Measurements from ENCODE around the gene USP21. TPM values are rescaled to one million over a fixed set of nuclear protein-coding genes. Genes with fewer than 3 reads are reported as not detected.

USP21 gene
- total RNA-seq: 10 to 100 TPM; 31.6 to 40.3 (median 35.3) TPM
- total RNA-seq (2013): 21.9 TPM

- H3K4me3 ChIP-seq (ENCODE audit: low read length): peak within 1 kb of the TSS; percentile 86
- TF ChIP-seq CTCF (IDR thresholded peaks at IDR 0.05): no peak
- no peaks in the 10 kb centered on the region for H3K27me3 ChIP-seq (ENCODE audit: control insufficient read depth, insufficient read depth, low read length)
- H3K36me3 Mint-ChIP-seq: peaks cover 12% of the 10 kb centered on the region
- H3K4me3 Mint-ChIP-seq: peak within 1 kb of the TSS; percentile 91
- H3K27me3 Mint-ChIP-seq (ENCODE audit: low read depth in 2 of 2): no peaks in the 10 kb centered on the region
- H3K27ac Mint-ChIP-seq: peak within 1 kb of the TSS; percentile 79 to 97
- H3K36me3 ChIP-seq (ENCODE audit: control insufficient read depth, insufficient read depth, low read length): peaks cover 22% of the 10 kb centered on the region
- peaks cover 28% of the 10 kb centered on the region for H3K4me1 ChIP-seq (ENCODE audit: control insufficient read depth, insufficient read depth, low read length)
- WGBS (ENCODE audit: insufficient coverage): 5% methylated on average over 60 of the region's 60 CpGs
- no peaks in the 10 kb centered on the region for H3K9me3 ChIP-seq (ENCODE audit: control insufficient read depth, insufficient read depth, low read length)
- peak; percentile 93 to 96 (median 95) for ATAC-seq
- H3K27ac ChIP-seq (ENCODE audit: low read length): peak within 1 kb of the TSS; percentile 84
- no peaks in the 10 kb centered on the region for H3K9me3 Mint-ChIP-seq
- intact Hi-C loops (cut with micrococcal nuclease): no loop called here
- DNase-seq: peak; percentile 93 to 96
- peaks cover 37 to 67% of the 10 kb centered on the region in 2 donors for H3K4me1 Mint-ChIP-seq
These were observed at the start of gene USP21 for GRCh38 chr1:161159087-161159912. TSS of gene USP21 (plus strand) at chr1:161159500. CDS start at chr1:161160641, 1,141 bp downstream.

GRCh38 chr1:161111117-161111516, 48.2 kb upstream of the USP21 start:
- TF ChIP-seq CTCF (IDR thresholded peaks at IDR 0.05): no peak
- H3K27ac Mint-ChIP-seq: no peak overlapping the region
- intact Hi-C loops (cut with micrococcal nuclease): no loop called here

GRCh38 chr1:161111527-161111926, 47.8 kb upstream of the USP21 start:
- Mint-ChIP-seq H3K4me1 (peaks cover 19 to 23% of the 10 kb centered on the region in 2 donors), H3K36me3 (no peaks in the 10 kb centered on the region), H3K27me3 (ENCODE audit: low read depth in 2 of 2) (no peaks in the 10 kb centered on the region), H3K9me3 (no peaks in the 10 kb centered on the region), H3K4me3 (no peak overlapping the region), H3K27ac (no peak overlapping the region)
- Histone ChIP-seq H3K27ac (ENCODE audit: low read length) (no peak overlapping the region), H3K36me3 (ENCODE audit: control insufficient read depth, insufficient read depth, low read length) (peaks cover 4% of the 10 kb centered on the region), H3K4me3 (ENCODE audit: low read length) (no peak overlapping the region), H3K4me1 (ENCODE audit: control insufficient read depth, insufficient read depth, low read length) (peaks cover 9% of the 10 kb centered on the region), H3K27me3 (ENCODE audit: control insufficient read depth, insufficient read depth, low read length) (no peaks in the 10 kb centered on the region), H3K9me3 (ENCODE audit: control insufficient read depth, insufficient read depth, low read length) (no peaks in the 10 kb centered on the region)
- TF ChIP-seq CTCF (IDR thresholded peaks at IDR 0.05): no peak
- intact Hi-C loops (cut with micrococcal nuclease): no loop called here
- no peak for DNase-seq
- ATAC-seq: no peak
- 55% methylated on average over 2 of the region's 2 CpGs for WGBS (ENCODE audit: insufficient coverage)

More at GRCh38 chr1:161111117-161111516, 48.2 kb upstream of the USP21 start:
- Histone ChIP-seq H3K9me3 (ENCODE audit: control insufficient read depth, insufficient read depth, low read length) (no peaks in the 10 kb centered on the region), H3K4me3 (ENCODE audit: low read length) (no peak overlapping the region), H3K4me1 (ENCODE audit: control insufficient read depth, insufficient read depth, low read length) (peaks cover 5% of the 10 kb centered on the region), H3K27me3 (ENCODE audit: control insufficient read depth, insufficient read depth, low read length) (no peaks in the 10 kb centered on the region), H3K36me3 (ENCODE audit: control insufficient read depth, insufficient read depth, low read length) (peaks cover 4% of the 10 kb centered on the region), H3K27ac (ENCODE audit: low read length) (no peak overlapping the region)
- Mint-ChIP-seq H3K36me3 (no peaks in the 10 kb centered on the region), H3K4me1 (peaks cover 16 to 23% of the 10 kb centered on the region in 2 donors), H3K4me3 (no peak overlapping the region), H3K27me3 (ENCODE audit: low read depth in 2 of 2) (no peaks in the 10 kb centered on the region), H3K9me3 (no peaks in the 10 kb centered on the region)
- no peak for ATAC-seq
- no peak for DNase-seq
- 100% methylated on average over 3 of the region's 3 CpGs for WGBS (ENCODE audit: insufficient coverage)
